NCI-H2107 treated with DMSO at 0.1 percent for 48 hours (cell line): Measurements from ENCODE around the gene LRRC2.
A peak's percentile ranks its signal among the peaks of the same experiment; 100 is the strongest.

Experiments
- DNase-seq: peaks from one replicate; lab custom pipeline; 2025; ENCODE audit not compliant: unreplicated experiment; lab: John Stamatoyannopoulos, UW

LRRC2 gene

DNA sequence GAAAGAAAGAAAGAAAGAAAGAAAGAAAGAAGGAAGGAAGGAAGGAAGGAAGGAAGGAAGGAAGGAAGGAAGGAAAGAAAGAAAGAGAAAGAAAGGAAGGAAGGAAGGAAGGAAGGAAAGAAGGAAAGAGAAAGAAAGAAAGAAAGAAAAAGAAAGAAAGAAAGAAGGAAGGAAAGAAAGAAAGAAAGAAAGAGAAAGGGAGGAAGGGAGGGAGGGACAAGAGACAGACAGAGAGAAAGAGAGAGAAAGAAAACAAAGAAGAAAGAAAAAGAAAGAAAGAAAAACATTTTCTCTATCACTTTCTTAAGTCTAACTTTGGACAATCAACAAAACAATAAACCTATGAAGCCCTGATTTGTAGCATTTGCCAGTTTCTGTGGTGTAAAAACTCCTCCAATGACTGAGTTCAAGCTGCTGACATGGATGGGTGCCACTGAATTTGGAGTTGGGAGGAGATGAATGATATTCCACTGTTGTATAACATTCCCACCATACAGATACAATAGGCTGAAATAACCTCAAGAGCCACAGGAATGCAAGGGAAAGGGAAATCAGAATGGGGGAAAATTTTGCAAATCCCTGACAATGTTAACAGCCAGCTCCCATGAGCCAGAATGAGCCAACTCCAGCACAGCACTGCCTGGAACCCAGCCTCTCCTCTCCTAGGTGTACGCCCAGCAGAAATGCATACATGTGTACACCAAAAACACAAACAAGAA lies 83.3 kb downstream of the LRRC2 start:
- peak; percentile 37 for DNase-seq

DNA sequence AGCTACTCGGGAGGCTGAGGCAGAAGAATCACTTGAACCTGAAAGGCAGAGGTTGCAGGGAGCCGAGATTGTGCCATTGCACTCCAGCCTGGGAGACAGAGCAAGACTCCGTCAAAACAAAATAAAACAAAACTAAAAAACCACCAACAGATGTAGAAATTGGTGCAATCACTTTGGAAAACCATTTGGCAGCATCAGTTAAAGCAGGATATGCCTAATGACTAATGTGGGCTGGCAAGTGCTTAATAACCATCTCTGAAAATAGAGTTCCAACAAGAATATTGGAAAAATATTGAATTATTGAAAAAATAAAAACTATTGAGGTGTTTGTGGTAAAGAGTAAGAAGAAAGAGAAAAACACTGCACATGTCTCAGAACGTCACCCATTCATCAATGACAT lies 84.5 kb downstream of the LRRC2 start:
- DNase-seq = no peak

DNA sequence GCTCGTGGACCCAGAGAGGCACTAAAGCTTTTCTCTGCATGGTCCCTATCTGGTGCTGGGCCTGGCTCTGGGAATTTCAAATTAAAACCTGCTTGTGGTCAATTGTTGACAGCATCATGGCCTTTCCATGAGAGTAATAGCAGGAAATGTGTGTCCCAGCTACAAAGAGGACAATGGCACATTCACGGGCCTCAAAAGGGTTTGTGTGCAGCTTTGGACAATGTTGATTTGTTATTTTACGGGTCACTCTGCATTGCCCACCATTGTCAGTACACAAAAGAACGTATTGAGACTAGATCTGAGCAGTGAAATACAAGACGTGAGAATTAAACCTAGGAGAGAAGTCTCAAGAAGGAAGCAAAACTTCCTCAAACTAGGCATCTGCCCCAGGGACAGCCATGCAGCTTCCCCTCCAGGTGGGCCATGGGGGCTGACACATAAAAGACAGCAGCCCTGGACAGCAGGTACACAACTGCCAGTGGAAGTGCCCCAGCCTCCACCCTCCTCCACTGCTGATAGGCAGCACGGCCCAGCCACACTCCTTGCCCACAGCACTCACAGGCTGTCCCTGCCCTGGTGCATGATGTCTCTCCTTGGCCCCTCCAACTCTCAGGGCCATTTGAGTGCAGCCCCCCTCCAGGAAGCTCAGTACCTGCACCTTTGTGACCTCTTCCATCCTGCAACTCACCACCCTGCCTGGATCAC lies 85.5 kb downstream of the LRRC2 start:
- no peak for DNase-seq

DNA sequence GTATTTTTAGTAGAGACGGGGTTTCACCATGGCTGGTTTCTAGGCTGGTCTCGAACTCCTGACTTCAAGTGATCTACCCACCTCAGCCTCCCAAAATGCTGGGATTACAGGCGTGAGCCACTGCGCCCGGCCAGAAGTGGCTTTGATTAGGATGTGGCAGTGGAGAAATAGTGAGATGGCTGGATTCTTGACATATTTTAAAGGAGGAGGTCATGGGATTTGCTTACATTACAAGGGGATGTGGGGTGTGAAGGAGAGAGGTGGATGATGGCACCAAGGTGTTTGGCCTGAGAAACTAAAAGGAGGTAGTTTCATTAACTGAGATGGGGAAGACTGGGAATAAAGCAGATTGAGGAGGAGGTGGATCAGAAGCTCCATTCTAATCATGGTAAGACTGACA lies 86.4 kb downstream of the LRRC2 start:
- DNase-seq = no peak

DNA sequence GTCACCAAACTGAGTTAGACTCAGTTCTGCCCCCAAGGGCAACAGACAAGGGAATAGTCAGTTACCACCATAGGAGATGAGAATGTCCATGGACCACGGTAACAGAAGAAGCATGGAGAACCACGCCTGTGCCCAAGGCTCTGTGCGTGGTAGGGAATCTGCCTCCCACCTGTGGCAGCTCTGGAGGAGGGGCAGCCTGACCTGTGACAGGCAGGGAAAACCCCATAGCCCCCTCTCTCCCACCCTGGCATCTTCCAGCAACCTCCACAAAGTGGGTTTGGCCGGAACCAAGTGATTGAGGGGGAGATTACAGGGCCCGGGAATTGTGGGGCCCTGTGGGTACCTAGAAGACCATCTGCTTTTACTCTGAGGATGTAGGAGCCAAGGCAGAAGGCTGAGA lies 87.1 kb downstream of the LRRC2 start:
- no peak for DNase-seq

DNA sequence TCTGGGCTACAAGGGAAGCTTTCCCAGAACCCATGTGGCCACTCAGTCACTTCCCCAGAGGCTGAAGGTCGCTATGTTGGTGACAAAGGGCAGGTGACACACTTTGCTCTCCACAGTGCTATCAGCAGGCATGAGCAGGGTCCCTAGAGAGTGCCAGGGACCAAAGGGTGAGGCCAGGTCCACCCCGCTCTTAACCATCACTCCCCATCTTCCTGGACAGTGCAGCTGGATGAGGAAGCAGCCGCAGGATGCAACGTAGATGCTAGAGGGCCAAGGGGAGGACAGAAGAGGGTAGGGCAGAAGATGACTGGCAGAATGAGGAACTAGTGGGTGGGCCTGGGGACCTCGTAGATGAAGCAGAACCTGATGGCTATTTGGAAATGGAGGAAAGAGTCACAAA lies 87.8 kb downstream of the LRRC2 start:
- DNase-seq = no peak

DNA sequence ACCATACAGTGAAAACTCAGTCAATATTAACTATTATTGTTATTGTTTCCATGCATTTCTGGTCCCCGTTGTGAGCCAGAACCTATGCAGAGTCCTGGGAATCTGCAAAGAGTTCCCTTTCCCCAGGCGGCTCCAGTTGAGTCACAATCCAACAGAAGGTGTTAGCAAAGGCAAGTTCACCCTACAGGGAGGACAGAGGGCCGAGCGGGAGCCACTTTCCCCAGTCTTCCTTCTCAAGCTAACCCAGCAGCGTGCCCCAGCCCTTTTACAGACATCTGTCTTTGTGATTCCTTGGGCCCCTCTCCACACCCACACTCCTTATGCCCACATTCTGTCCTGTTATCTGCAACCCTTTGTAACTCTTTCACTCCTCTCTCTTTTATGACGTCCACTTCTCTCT lies 88.3 kb downstream of the LRRC2 start:
- no peak for DNase-seq

DNA sequence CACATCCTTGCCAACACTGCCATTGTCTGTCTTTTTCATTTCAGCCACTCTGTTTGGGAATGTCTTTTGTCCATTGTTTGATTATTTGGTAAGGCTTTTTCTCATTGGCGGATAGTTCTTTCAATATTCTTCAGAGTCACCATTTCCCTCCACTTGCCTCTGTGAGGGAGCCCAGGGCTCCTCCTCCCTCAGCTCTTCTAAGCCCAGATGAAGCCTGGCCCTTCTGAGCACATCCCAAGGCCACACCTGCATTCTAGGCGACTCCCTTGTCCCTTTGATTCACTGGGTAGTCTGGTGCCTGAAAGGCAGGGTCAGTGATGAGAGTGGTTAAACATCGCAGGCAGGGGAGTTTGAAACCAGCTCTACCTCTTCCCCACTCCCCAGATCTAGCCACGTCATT lies 89.0 kb downstream of the LRRC2 start:
- DNase-seq = no peak

DNA sequence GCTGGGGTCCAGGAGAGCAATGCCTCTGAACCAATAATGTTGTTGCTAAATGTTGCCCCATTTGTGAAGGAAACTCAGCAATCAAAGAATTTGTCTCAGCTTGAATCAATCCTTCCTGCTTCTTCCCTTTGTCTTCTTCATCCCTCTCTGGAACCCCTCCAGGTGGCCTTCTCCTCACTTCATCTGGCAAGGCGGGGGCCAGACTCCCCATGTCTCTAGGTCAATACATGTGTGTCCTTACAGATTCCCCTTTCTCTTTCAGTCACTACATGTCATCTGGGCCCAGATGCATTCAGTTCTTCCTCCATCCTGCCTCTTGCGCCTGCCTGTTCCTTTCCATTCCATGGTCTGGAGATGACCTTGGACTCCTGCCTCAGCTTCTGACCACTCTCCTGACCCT lies 93.4 kb downstream of the LRRC2 start:
- no peak for DNase-seq

DNA sequence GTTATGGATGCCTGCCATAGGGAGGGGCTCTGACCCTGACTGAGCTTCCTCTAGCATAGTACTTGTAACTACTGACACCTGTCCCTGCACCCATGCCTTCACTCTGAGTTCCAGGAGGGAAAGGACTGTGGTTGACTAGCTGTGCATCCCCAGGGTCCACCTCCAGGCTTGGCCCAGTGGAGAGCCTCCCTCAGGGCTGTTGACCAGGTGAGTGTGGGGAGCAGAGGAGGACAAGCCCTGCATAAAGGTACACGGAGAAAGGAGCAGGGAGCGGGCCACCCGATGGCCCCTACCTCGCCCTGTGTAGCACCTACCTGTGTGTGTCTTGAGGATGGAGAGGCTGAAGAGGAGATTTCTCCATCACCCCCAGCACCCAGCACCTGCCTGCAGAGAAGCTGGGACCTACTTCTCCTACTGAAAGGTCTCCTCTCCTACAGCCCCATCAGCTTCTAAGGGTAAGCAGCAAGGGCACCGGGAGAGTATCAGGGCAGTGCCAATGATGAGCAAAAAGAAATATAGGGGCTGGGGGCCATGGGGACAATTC lies 94.7 kb downstream of the LRRC2 start:
- no peak for DNase-seq

DNA sequence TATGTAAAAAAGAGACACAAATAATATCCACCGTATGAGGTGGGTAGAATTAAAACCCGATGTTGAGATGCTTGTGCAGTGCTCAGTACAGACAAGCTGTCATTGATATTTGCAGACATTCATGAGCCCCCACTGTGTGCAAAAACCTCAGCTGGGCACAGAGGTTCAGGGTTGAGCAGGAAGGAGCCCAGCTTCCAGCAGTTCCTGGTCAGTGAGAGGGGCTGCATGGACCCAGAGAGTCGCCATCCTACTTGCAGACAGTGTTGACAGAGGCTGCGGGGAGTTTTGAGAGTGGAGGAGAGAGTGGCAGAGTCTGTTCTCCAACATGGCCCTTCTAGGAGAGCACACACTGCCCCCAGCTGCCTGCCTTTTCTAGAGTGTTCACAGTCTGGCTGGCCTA lies 95.3 kb downstream of the LRRC2 start:
- DNase-seq = no peak

DNA sequence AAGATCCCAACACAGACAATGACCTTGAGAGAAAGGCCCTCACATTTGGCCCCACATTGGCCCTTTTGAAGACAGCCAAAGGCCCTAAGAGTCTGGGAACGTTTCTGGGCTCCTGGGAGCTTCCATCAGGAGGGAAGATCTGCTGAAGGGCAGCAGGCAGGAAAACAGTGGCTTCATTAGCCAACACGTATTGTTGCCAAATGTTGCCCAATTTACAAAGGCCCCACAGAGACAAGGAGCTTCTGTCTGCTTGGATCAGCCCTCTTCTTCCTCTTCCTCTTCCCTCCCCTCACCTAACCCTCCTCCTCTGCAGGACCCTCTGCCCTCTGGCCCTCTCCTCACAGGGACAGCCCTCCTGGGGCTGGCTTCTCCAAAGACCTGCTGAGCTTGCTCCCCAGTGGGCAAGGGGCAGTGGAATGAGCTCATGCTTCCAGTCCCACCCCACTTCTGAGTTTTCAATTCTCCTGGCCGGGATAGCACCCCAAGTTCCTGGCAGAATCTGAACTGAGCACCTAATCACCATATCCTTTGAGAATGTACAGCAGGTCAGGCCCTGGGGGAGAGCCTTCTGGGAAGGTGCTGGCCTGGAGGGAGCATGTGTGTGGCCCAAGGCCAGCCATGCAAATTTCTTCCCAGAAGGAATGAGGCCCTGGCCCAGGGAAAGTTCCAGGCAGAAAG lies 96.3 kb downstream of the LRRC2 start:
- no peak for DNase-seq

DNA sequence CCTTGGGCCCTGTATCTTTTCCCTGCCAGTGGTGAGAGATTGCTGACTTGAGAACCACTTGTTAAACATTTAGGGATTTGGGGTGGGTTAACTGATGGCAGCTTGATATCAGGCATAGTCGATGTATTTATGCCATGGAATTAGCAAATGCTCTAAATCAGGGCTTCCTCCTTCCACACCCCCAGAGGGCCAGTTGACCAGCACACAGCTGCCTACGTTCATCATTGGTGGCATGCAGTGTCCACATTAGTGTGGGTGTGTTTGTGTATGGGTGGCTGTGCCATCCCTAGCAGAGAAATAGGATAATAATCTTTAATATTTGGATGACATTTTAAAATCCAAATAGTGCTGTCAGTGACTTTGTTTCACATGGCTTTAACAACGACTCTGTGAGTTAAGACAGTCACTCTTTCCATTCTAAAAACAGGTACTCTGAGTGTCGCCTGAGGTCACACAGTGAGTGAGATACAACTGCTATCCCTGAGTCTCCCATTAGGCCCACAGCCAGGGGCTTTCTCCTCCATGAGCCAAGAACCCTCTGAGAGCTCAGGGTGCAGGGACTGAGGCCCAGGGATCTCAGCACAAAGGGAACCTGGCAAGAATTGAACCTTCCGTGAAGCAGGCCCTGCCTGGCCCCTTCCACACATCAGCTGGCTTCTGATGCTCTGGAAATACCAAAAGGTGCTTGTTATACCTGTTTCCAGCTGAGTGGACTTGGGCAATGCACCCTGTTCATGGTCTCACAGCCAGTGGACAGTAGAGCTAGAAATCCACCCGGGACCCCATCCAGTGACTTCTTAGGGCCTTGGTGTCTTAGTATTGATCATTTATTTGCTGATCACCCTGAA lies 97.1 kb downstream of the LRRC2 start:
- DNase-seq = no peak

DNA sequence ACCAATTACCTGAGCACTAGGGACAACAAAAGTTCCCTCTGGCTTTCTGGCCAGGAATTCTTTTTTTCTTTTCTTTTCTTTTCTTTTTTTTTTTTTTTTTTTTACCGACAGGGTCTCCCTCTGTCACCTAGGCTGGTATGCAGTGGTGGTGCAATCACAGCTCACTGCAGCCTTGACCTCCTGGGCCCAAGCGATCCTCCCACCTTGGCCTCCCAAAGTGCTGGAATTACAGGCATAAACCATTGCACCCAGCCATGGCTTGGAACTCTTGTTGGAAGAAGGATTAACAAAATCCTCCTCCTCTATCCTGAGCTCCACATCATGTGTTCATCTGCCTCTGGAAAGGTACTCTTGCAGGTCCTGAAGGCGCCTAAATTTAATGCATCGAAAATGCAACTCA lies 98.5 kb downstream of the LRRC2 start:
- DNase-seq = no peak

DNA sequence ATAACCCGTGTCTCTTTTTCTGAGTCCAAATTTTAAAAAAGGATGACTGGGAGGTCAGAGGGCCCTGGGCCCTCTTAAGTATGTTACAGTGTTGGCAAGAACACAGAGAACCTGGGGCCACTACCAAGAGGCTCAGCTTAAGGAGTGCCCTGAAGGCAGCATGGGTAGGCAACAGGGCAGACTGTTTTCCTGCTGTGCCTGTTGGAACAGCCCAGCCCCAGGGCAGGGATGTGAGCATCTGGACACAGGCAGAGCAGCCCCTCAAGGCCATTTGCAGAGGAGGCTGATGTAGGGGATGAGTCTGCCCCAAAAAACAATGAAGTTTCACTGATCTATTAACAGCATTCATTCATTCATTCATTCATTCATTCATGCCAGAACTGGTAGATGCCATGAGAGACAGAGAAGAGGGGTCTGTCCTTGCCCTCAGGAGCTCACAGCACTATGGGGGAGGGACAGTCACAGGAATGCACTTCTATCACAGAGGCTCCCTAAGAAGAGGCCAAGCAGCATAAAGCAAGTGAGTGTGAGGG lies 99.2 kb downstream of the LRRC2 start:
- no peak for DNase-seq

DNA sequence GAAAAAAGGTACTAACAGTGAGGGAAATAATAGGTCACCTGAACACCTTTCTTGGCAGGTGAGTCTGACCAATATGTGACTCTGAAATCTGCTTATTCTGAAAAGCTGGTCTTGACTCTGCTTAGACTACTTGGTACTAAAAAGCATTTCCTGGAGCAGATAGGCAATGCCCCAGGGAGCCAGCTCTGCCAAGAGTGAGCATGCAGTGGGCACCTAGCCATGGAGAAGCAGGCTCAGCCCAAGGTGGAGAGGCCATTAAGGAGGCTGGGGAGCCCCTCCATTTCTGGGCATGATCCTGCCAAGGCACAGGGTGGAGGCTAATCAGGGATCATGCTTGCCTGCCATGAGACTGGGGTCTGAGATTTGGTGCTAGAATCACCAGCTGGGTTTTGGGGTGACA lies 99.8 kb downstream of the LRRC2 start:
- DNase-seq = no peak
